HG03159 (cell line): Measurements from ENCODE around the gene ZNF723.
"Not testable (repeated sequence)": the region's sequence is repeated elsewhere in the genome, so short reads cannot be mapped to it uniquely, and the experiment has no call there.

ENCODE experiments used
- ATAC-seq: cut with Tn5 transposase; IDR thresholded peaks from one replicate; pipeline ENCODE4 v1.9.1; 2021; ENCODE audit warnings: mild to moderate bottlenecking, moderate library complexity; ENCODE audit not compliant: unreplicated experiment

Gene ZNF723

GRCh38 chr19:22832031-22832762, at the start of gene ZNF723:
ZNF723 (plus strand) TSS chr19:22832291; CDS start chr19:22832380, 89 bp downstream.
- no peak for ATAC-seq

- ATAC-seq, result no peak
Measured at GRCh38 chr19:22783651-22784410, 48.3 kb upstream of the ZNF723 start, which contains the start of gene ZNF99. ZNF99 (minus strand) TSS chr19:22784151; CDS start chr19:22784016, 135 bp downstream.

DNA sequence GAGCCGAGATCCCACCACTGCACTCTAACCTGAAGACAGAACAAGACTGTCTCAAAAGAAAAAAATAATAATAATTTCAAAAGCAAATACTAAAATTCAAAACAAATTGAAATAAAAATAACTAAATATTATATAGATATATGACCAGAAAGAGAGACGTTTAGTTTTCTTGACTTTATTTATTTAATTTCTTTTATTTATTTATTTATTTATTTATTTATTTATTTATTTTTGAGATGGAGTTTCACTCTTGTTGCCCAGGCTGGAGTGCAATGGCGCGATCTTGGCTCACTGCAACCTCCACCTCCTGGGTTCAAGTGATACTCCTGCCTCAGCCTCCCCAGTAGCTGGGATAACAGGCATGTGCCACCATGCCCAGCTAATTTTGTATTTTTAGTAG, 39.2 kb upstream of the ZNF723 start:
- ATAC-seq, result not testable (repeated sequence)

DNA sequence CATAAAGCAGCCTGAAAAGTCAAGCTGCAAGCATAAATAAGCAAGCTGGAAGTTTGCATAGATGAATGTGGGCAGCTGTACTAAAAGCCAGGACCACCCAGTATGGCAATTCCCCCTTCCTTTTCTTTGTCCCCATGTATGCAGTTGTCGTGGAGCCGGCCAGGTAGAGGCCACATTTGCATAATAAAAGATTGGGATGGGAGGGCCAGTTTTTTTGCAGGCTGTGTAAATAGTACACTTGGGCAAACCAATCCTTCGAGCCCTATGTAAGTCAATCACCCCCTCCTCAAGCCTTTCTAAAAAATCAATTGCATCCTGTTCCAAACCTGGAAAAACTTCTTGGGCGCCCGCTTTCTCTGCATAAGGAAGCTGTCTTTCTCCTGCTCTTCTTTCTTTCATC, 35.1 kb upstream of the ZNF723 start:
- ATAC-seq, result no peak

GRCh38 chr19:22806418-22806817, 25.7 kb upstream of the ZNF723 start:
- no peak for ATAC-seq

DNA sequence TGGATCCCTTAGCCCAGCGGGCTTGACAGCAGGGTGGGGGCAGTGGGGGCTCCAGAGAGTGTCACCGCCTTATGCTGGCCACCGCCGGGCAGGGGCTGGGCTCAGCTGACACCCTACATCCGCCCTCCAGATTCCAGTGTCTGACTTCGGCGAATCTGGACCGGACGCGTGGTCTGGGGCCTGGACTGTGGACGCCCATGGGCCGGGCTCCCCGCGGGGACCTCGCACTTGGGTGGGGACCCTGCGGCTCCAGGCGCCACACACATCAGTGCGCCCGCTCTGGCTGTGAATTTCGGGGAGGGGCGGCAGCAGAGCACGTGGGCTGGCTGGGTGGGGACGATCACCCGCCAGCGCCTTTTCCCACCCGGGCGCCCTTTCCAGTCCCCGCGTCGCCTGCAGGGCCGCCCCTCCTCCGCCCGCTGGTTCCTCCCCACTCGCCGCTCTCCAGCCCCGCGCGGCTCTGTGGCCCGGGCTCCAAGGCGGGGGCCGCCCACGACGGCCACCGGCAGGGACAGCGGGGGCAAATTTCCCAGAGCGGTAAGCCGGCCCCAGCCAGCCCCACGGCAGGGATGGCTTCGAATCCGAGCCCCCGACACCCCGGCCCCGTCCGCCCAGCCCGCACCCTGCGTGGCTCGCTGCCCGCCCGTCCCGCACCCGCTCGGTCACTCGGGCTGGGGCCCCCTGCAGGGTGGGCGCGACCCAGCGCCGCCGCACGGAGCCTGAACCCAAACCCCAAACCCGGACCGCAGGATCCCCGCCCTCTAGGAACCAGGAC, 24.8 kb upstream of the ZNF723 start:
- ATAC-seq, result no peak

DNA sequence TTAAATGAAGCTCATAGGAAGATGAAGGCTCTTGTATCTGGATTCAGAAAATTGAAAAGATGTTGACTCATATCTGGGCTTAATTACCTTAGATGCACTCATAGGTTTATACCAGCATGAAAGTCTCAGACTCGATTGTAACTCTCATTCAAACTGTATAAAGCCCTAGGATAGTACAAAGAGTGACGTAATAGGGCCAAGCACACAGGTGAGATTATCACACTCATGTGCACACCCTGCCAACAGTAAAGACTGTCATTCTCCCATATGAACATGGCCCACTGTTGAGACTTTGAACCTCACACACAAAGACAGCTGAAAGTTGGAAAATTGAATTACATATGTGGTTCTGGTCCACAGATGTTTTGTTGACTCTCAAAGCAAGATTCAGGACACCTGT, 18.0 kb upstream of the ZNF723 start:
- ATAC-seq, result no peak

DNA sequence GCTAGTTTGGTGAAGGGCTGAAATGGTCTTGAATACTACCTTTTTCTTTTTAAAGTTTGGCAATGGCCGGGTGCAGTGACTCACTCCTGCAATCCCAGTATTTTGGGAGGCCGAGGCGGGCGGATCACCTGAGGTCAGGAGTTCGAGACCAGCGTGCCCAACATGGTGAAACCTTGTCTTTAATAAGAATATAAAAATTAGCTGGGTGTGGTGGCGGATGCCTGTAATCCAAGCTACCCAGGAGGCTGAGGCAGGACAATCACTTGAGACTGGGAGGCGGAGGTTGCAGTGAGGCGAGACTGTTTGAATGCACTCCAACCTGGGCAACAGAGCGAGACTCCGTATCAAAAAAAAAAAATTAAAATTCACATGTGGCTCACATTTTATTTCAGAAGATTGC, 880 bp upstream of the ZNF723 start:
- no peak for ATAC-seq

GRCh38 chr19:22857713-22858320, 25.7 kb downstream of the ZNF723 start:
- not testable (repeated sequence) for ATAC-seq

DNA sequence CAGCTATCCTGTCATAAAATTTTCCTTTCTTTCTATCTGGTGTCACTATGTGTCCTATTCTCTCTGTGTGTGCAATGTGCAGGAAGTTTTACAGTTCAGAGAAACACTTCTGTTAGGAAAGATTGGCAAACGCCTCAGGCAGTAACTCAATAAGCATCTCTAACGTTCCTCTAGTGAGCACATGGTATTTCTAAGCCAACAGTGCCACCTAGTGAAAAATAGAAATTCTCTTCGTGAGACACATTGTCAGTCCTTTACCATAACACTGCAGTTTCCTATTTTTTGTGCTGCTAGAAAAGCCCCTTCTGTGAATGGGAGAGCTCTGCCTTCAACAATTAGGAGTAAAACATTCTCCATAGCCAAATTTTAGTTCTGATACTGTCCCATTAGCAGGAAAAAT, 50.7 kb downstream of the ZNF723 start:
- ATAC-seq, result no peak

DNA sequence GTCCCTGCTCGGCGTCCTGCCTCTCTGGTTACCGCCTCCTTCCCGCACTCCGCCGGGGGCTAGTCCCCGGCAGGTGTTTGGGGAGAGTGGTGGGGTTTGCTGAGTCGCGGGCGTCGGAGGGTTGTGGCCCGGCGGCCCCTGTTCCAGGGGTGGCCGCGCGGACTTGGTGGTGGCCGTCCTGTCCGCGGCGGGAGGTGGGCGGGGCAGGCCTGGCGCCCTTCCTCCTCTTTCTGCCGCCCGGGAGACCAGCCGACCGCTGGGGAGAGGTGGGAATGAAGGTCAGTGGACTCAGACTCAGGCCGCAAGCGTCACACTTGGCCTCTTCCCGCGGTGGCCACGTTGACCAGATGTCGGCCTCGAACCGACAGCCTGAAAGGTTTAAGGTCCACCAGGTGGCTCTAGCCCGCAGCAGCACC, 61.8 kb downstream of the ZNF723 start:
- no peak for ATAC-seq

GRCh38 chr19:22901431-22902130, 69.5 kb downstream of the ZNF723 start:
- no peak for ATAC-seq
